ENCODE measurements around the gene TOX4. TPM values are rescaled to one million over a fixed set of nuclear protein-coding genes. Genes with fewer than 3 reads are reported as not detected.

The TOX4 gene
- total and polyA plus RNA-seq, 2 of the 8 experiments (the other 6 are each of a cell fraction or from before 2014, with no cell fraction given), result 51.5 to 58.3 TPM

GRCh38 chr14:21510735-21511657 is 34.0 kb downstream of the TOX4 start, which contains the start of gene METTL3 (continued):
- TF ChIP-seq POU5F1 (IDR thresholded peaks at IDR 0.05; ENCODE audit: low read depth, low read length), result no peak
- no peak for TF ChIP-seq BACH1 (IDR thresholded peaks at IDR 0.05; ENCODE audit: low read length)
- no peak for TF ChIP-seq JUND (IDR thresholded peaks at IDR 0.05; ENCODE audit: low read length)
- peak; percentile 28; the same call in 1 of the 2 replicates for TF ChIP-seq MAFK (IDR thresholded peaks at IDR 0.05; ENCODE audit: low read depth, low read length)
- peak; percentile 90 for TF ChIP-seq MAX (IDR thresholded peaks at IDR 0.05)
